HUES48 (cell line): Measurements from ENCODE around the gene FBXL17.

Experiments used
- H3K27ac ChIP-seq: one replicate; pipeline ENCODE4 v1.7.0; 2013; ENCODE audit warnings: low read depth, low read length, inconsistent platforms
- H3K27me3 ChIP-seq: 2 replicates; pipeline ENCODE4 v1.6.1; 2013; ENCODE audit warnings: mild to moderate bottlenecking, low read length; ENCODE audit not compliant: control insufficient read depth, insufficient read depth
- H3K36me3 ChIP-seq: 2 replicates; pipeline ENCODE4 v1.6.1; 2013; ENCODE audit warnings: low read length; ENCODE audit not compliant: control insufficient read depth, insufficient read depth
- H3K4me1 ChIP-seq: 2 replicates; pipeline ENCODE4 v1.6.1; 2013; ENCODE audit warnings: mild to moderate bottlenecking, low read length; ENCODE audit not compliant: control insufficient read depth, insufficient read depth
- H3K4me3 ChIP-seq: 2 replicates; pipeline ENCODE4 v1.5.1; 2013; ENCODE audit warnings: mild to moderate bottlenecking, low read depth, low read length
- H3K9ac ChIP-seq: 2 replicates; pipeline ENCODE4 v1.6.1; 2013; ENCODE audit warnings: mild to moderate bottlenecking, low read depth, low read length, moderate library complexity
- H3K9me3 ChIP-seq: 2 replicates; pipeline ENCODE4 v1.6.1; 2013; ENCODE audit warnings: low read length; ENCODE audit not compliant: control insufficient read depth, insufficient read depth

FBXL17 gene

DNA sequence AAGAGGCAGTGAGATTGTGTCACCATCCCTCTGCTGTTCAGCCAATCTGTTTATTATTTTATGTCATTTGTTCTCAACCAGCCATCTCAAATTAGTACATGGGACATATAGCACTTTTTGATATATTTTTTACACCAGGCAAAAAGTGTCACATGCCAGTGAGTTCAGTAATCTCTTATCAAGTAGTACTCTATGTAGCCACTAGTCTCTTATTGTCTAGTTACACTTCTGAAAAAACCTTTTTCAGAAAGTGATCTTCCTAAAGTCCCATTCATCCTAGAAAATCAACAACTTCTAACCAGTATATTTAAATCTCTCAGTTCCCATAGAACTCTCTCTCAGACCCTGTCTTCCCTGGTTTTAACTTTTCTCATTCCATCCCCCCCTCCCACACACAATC, 321.6 kb downstream of the FBXL17 start:
- H3K4me1 ChIP-seq: peaks cover 7% of the 10 kb centered on the region
- H3K4me3 ChIP-seq: no peak overlapping the region
- H3K36me3 ChIP-seq: no peaks in the 10 kb centered on the region
- no peak overlapping the region for H3K9ac ChIP-seq
- H3K27ac ChIP-seq: no peak overlapping the region
- H3K9me3 ChIP-seq: no peaks in the 10 kb centered on the region
- no peaks in the 10 kb centered on the region for H3K27me3 ChIP-seq

DNA sequence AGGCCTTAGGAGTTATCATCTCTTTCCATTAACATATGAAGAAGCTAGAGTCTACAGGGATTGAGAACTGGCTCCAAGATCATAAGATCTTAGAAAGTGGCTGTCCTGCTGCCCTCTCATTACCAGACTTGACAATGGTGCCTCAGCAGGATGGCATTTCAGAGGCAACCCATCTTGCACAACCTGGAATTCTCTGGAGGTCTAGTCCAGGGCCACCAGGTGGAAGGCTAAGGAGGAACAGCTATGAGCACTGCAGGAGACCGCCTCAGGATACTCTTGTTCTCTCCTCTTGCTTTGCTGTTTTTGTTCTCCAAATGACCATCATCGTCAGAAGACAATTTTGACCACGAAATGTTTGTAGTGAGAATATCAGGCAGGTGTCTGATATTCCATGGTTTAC, 322.6 kb downstream of the FBXL17 start:
- Histone ChIP-seq H3K36me3 (no peaks in the 10 kb centered on the region), H3K27me3 (no peaks in the 10 kb centered on the region), H3K9ac (no peak overlapping the region), H3K4me1 (peaks cover 7% of the 10 kb centered on the region), H3K4me3 (no peak overlapping the region), H3K27ac (no peak overlapping the region), H3K9me3 (no peaks in the 10 kb centered on the region)

GRCh38 chr5:108054349-108054748, 327.5 kb downstream of the FBXL17 start:
- no peak overlapping the region for H3K4me3 ChIP-seq
- H3K9ac ChIP-seq: no peak overlapping the region
- no peaks in the 10 kb centered on the region for H3K27me3 ChIP-seq
- no peaks in the 10 kb centered on the region for H3K36me3 ChIP-seq
- H3K27ac ChIP-seq: no peak overlapping the region
- H3K4me1 ChIP-seq: no peaks in the 10 kb centered on the region
- H3K9me3 ChIP-seq: no peaks in the 10 kb centered on the region

DNA sequence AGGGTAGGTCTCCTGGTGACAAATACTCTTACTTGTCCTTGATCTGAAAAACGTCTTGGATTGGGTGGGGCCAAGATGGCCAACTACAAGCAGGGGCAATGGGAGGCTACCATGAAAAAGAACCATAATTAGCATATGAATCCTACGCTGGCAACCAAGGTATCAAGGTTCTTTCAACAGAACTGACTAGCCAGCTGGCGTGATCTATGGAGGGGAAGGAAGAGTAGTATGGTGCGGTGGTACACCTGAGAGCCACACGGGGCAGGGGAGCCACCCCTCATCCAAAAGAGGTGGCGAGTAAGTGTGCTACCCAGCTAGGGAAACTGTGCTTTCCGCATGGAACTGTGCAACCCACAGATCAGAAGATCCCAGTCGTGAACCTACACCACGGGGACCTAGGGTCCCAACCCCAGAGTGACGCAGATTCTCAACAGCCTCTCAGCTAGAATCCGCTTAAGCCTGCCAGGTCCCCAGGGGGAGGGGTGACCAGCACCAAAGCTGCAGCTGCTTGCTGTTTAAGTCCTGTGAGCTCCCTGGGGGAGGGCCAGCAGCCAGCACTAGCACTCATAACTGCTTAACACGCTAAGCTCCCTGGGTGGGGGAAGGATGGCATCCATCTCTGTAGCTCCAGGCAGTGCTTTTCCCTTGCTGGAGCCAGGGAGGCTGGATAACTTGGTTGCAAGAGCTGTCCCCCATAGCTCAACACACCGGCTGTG, 334.8 kb downstream of the FBXL17 start:
- Histone ChIP-seq H3K36me3 (no peaks in the 10 kb centered on the region), H3K4me1 (peaks cover 8% of the 10 kb centered on the region), H3K27ac (no peak overlapping the region), H3K9ac (no peak overlapping the region), H3K27me3 (no peaks in the 10 kb centered on the region), H3K4me3 (no peak overlapping the region), H3K9me3 (no peaks in the 10 kb centered on the region; the same call in 1 of the 2 replicates)

DNA sequence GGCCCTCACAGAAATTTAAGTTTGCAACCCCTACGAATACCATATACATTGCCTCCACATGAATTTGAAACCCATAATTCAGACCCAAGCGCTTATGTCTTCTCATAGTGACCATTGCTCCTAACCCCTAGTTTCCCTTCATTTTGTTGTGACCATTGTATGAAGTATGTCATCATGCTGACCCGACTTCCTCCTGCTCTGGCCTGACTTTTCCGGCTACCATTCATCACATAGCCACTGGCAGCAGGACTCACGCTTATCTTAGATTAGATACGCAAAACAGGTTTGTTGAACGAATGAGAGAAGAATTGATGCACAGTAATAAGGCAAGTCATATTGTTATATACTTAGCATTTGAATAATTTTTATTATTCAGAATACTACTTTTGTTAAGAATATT, 345.4 kb downstream of the FBXL17 start:
- H3K4me3 ChIP-seq: no peak overlapping the region
- no peak overlapping the region for H3K27ac ChIP-seq
- H3K4me1 ChIP-seq: peaks cover 7% of the 10 kb centered on the region; the same call in 1 of the 2 replicates
- no peaks in the 10 kb centered on the region for H3K9me3 ChIP-seq
- no peaks in the 10 kb centered on the region for H3K27me3 ChIP-seq
- H3K36me3 ChIP-seq: no peaks in the 10 kb centered on the region
- H3K9ac ChIP-seq: no peak overlapping the region

- 0 out of 2 replicates have a peak, but pooled peaks cover 2% of the 10 kb centered on the region for H3K4me1 ChIP-seq
- H3K4me3 ChIP-seq: no peak overlapping the region
- H3K36me3 ChIP-seq: no peaks in the 10 kb centered on the region
- no peak overlapping the region for H3K9ac ChIP-seq
- H3K27me3 ChIP-seq: no peaks in the 10 kb centered on the region
- no peaks in the 10 kb centered on the region for H3K9me3 ChIP-seq
- no peak overlapping the region for H3K27ac ChIP-seq
Measured at GRCh38 chr5:108028883-108029282, 353.0 kb downstream of the FBXL17 start.

- H3K4me3 ChIP-seq: no peak overlapping the region
- no peaks in the 10 kb centered on the region for H3K9me3 ChIP-seq
- H3K27me3 ChIP-seq: no peaks in the 10 kb centered on the region
- 0 out of 2 replicates have a peak, but pooled peaks cover 2% of the 10 kb centered on the region for H3K4me1 ChIP-seq
- no peak overlapping the region for H3K9ac ChIP-seq
- H3K36me3 ChIP-seq: no peaks in the 10 kb centered on the region
- H3K27ac ChIP-seq: no peak overlapping the region
Measured at GRCh38 chr5:108028412-108028811, 353.5 kb downstream of the FBXL17 start.

DNA sequence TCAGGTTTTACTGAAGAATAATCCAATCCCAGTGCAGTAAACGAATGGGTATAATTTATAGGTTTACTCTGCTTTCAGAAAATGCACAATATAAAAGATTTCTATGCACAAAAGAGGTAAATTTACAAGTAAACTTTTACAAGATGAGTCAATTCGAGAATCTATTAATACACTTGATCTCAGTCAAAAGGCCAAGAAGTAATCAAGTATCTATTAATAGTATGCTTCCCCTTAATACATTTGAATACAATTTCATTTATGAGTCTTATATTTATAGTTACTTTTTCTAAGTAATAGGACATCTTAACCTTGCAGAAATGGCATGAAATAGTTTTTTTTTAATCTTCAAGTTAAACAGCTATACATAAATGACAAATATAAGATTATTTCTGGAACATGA, 355.9 kb downstream of the FBXL17 start:
- Histone ChIP-seq H3K4me3 (no peak overlapping the region), H3K27ac (no peak overlapping the region), H3K9ac (no peak overlapping the region), H3K9me3 (no peaks in the 10 kb centered on the region), H3K4me1 (0 out of 2 replicates have a peak, but pooled peaks cover 2% of the 10 kb centered on the region), H3K27me3 (no peaks in the 10 kb centered on the region), H3K36me3 (no peaks in the 10 kb centered on the region)

DNA sequence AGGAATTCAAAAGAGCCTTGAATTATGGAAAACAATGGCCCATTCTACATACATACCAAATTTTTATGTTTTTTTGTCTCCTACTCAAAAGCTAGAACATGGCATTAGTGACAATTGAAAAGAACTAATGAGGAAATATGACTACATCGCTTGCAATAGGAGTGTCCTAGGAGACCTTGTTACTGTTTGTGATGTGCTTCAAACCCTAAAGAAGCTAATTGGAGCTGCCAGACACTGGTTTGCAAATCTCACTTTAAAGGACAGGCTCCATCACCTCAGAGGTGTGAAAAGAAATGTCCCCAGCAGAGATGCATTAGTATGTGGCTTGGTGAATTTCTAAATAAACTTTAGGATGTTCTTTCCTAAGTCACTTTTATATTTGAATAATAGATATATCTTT, 356.9 kb downstream of the FBXL17 start:
- Histone ChIP-seq H3K4me3 (no peak overlapping the region), H3K4me1 (0 out of 2 replicates have a peak, but pooled peaks cover 2% of the 10 kb centered on the region), H3K27ac (no peak overlapping the region), H3K36me3 (no peaks in the 10 kb centered on the region), H3K9ac (no peak overlapping the region), H3K9me3 (no peaks in the 10 kb centered on the region), H3K27me3 (no peaks in the 10 kb centered on the region)

DNA sequence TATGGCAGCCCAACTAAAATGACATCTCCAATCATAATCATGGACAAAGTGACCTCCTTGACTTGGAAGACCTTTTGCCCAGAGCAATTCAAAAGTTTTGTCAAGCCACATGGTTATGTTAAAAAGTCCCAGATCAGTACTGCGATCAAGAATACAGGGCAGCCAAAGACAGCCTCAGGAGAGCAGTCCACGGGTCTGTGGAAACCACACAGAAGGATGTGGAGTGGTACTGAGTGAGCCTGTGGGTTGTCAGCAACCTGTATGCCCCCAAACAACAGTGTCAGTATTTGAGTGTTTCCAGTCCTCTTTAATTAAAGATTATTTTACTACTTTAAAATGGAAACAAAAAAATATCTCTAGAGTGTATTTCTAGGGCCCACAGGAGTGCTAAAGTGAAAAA, 365.8 kb downstream of the FBXL17 start:
- Histone ChIP-seq H3K27me3 (no peaks in the 10 kb centered on the region), H3K9ac (no peak overlapping the region), H3K4me1 (peaks cover 12% of the 10 kb centered on the region), H3K9me3 (no peaks in the 10 kb centered on the region), H3K27ac (no peak overlapping the region), H3K4me3 (no peak overlapping the region), H3K36me3 (no peaks in the 10 kb centered on the region)

GRCh38 chr5:108006791-108007190, 375.1 kb downstream of the FBXL17 start:
- H3K4me1 ChIP-seq: no peaks in the 10 kb centered on the region
- H3K27me3 ChIP-seq: no peaks in the 10 kb centered on the region
- no peak overlapping the region for H3K27ac ChIP-seq
- H3K9me3 ChIP-seq: no peaks in the 10 kb centered on the region
- no peak overlapping the region for H3K4me3 ChIP-seq
- H3K36me3 ChIP-seq: no peaks in the 10 kb centered on the region
- H3K9ac ChIP-seq: no peak overlapping the region
